Measurements from ENCODE around the gene OTOP1.
"Not testable (repeated sequence)": the region's sequence is repeated elsewhere in the genome, so short reads cannot be mapped to it uniquely, and the experiment has no call there.

The OTOP1 gene

GRCh38 chr4:4226606-4227438 is at the start of gene OTOP1:
Gene OTOP1 (minus strand): TSS chr4:4226929. CDS start chr4:4226864, 65 bp downstream.
- no peak for DNase-seq (ENCODE audit: low read depth in 2 of 3, low spot score in 1 of 3)

DNA sequence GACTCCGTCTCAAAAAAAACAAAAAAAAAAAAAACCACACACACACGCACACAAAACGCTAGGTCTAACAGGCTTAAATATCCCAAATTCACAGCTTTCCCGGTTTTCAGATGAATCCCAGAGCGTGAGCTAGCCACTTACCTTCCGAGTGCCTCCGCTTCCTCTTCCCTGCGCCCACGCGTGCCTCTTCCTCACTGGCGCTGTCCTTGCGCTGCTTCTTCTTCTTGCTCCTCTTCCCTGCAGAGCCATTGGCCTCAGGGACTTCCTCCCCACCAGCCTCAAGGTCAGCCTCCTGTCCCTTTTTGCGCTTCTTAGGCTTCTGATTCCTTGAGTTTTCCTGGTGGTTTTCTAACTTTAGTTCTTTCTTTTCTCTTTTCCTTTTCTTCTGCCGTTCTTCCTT is 47.5 kb upstream of the OTOP1 start:
- DNase-seq (ENCODE audit: low read depth in 2 of 3, low spot score in 1 of 3): no peak

GRCh38 chr4:4271912-4272311 is 45.2 kb upstream of the OTOP1 start:
- no peak for DNase-seq (ENCODE audit: low read depth in 2 of 3, low spot score in 1 of 3)

DNA sequence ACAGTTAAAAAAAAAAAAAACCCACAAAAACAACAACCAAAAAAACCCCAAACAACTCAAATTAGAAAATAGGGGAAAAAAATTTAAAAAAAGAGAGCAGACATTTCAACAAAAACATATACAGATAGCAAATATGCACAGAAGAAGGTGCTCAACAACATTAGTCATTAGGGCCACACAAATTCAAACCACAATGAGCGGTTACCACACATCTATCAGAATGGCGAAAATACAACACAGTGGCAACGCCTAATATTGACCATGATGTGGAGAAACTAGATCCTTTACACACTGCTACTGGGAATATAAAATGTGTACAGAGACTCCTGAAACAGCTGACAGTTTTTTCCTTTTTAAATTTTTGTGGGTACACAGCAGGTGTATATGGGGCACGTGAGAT is 43.8 kb upstream of the OTOP1 start:
- no peak for DNase-seq (ENCODE audit: low read depth in 2 of 3, low spot score in 1 of 3)

DNA sequence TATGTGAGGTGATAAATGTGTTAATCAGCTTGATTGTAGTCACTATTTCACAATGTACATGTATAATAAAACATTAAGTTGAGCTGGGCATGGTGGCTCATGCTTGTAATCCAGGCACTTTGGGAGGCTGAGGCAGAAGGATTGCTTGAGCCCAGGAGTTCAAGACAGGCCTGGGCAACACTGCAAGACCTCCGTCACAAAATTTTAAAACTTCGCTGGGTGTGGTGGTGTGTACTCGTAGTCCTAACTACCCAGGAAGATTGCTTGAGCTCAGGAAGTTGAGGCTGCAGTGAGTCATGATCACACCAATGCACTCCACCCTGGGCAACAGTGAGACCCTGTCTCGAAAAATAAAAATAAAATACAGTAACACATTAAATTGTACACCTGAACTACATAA is 43.1 kb upstream of the OTOP1 start:
- no peak for DNase-seq (ENCODE audit: low read depth in 2 of 3, low spot score in 1 of 3)

DNA sequence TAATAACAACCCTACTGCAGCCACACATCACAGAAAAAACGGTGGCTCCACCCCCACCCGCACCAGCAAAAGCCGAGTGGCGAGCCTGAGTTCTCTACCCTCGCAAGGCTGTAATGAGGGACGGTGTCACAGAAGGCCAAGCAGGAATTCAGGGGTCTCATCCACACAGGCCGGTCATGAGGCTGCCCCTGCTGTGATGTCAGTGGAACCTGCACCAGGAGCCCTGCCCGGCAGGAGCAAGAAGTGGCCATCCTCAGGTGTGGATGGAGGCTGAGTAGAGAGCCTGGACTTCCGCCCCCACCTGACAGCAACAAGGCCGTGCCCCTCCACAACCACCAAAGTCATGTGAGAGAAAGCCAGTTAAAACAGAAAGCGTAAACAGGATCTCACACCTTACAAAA is 42.6 kb upstream of the OTOP1 start:
- DNase-seq (ENCODE audit: low read depth in 2 of 3, low spot score in 1 of 3): no peak

- no peak for DNase-seq (ENCODE audit: low read depth in 2 of 3, low spot score in 1 of 3)
These were observed 42.0 kb upstream of the OTOP1 start for GRCh38 chr4:4268776-4269175.

DNA sequence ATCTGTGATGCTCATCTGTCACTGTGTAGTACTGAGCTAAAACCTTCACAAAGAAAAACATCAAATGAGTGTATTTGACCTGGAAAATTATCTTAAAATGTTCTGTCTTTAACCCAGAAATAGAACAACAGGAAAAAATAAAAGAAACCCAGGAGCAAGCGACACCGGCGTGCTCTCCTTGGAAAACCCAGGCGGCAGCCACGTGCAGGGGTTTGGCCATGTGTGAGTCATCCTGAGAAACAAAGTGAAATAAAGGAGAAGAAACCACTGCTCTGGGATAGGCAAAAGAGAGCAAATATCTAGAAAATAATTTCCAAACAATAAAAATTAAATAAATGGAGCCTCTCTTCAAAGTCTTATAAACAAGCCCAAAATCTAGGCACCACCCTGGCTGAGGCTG is 41.3 kb upstream of the OTOP1 start:
- DNase-seq (ENCODE audit: low read depth in 2 of 3, low spot score in 1 of 3): no peak

- DNase-seq (ENCODE audit: low read depth in 2 of 3, low spot score in 1 of 3): no peak
These were observed 33.5 kb upstream of the OTOP1 start for GRCh38 chr4:4260185-4260751.

- DNase-seq (ENCODE audit: low read depth in 2 of 3, low spot score in 1 of 3): no peak
These were observed 32.9 kb upstream of the OTOP1 start for GRCh38 chr4:4259484-4260100.

- DNase-seq (ENCODE audit: low read depth in 2 of 3, low spot score in 1 of 3): not testable (repeated sequence)
These were observed 31.0 kb upstream of the OTOP1 start for GRCh38 chr4:4257705-4258104.

GRCh38 chr4:4256799-4257198 is 30.1 kb upstream of the OTOP1 start:
- no peak for DNase-seq (ENCODE audit: low read depth in 2 of 3, low spot score in 1 of 3)

DNA sequence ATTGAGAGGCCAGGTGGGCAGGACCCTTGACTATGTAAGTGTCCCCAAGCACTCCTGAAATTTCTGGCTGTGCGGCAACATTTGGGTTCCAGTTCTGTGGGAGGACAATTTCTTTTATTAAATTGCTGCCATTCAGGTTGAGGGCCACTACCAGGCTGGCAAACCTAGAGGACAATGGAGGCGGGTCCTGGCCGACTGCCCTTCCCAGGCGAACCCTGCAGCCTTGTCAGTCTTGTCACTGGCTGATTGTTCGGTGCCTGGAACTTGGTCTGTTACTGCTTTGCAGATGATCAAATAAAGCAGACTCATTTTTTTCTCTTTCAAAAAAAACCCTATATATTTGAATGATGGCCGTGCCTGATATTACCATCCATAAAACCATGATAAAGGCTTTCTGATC is 27.9 kb upstream of the OTOP1 start:
- no peak for DNase-seq (ENCODE audit: low read depth in 2 of 3, low spot score in 1 of 3)

- no peak for DNase-seq (ENCODE audit: low read depth in 2 of 3, low spot score in 1 of 3)
These were observed 27.5 kb upstream of the OTOP1 start for GRCh38 chr4:4254199-4254598.

- DNase-seq (ENCODE audit: low read depth in 2 of 3, low spot score in 1 of 3): no peak
These were observed 23.1 kb upstream of the OTOP1 start for GRCh38 chr4:4249866-4250265.

- DNase-seq (ENCODE audit: low read depth in 2 of 3, low spot score in 1 of 3): not testable (repeated sequence)
These were observed 22.6 kb upstream of the OTOP1 start for GRCh38 chr4:4249342-4249741.

DNA sequence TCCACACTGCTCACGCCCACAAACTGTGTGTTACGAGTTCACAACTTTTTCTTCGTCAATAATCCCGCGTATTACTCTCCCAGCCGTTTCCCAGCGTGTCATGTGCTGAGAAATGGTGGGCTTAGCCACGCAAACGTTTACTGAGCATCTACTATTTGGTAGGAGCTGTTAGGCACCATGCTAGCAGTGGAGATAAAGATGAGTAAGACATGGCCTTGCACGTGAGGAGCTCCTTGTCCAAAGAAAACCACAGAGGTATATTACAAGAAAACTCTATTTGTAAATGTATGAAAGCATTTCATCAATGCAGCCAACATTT is 22.1 kb upstream of the OTOP1 start:
- no peak for DNase-seq (ENCODE audit: low read depth in 2 of 3, low spot score in 1 of 3)

GRCh38 chr4:4248029-4248884 is 21.5 kb upstream of the OTOP1 start, which contains the start of gene TMEM128:
Gene TMEM128 (minus strand): TSS chr4:4248223. CDS start chr4:4248202, 21 bp downstream.
- peak; percentile 85 to 92 (median 86) for DNase-seq (ENCODE audit: low read depth in 2 of 3, low spot score in 1 of 3)

DNA sequence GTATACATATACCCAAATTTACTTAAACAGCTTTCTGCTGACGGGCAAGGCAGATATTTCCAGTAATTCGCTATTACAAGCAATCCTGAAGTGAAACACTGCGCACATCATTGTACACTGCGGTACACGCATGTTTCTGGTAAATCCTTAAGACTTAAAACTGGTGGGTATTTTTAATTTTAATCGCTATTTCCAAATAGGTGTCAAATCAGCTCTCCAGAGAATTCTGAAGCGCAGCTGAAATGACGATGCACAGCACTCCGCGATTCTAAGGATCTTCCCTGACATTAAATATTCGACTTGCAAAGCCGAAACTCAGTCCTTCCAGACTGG is 20.9 kb upstream of the OTOP1 start:
- no peak for DNase-seq (ENCODE audit: low read depth in 2 of 3, low spot score in 1 of 3)

DNA sequence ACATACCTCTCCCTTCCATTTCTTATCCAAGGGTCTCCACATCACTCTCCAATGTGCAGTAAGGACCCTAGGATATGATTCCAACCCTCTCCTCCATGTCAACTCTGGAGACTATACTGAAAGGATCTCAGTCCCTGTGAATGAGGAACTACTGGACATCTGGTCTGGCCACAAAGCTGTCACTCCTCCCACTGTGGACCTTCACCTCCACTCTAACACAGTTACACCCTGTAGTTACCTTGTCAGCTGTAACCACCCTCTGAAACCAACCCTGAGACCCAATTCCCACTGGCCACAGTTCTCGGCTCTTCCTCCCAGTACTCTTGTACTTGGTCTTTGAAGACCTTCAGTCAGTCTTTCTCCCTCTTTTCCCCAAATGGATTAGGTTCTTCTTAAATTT is 18.4 kb upstream of the OTOP1 start:
- DNase-seq (ENCODE audit: low read depth in 2 of 3, low spot score in 1 of 3): no peak

DNA sequence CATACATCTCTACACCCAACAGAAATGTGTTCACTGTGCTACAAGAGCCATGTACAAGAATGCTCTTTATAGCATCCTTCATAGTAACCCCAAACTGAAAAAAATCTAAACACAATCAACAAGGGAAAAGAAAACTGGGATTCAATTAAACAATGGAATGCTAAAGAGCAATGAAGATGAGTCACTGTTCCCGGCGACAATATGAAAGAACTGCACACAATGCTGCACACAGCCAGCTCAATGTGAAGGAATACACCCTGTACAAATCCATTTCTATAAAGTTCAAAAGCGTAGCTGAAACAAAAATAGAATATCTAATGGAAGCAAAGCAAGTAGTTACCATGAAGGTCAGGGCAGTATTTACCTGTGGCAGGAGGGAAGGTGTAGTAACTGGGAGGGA is 12.8 kb upstream of the OTOP1 start:
- not testable (repeated sequence) for DNase-seq (ENCODE audit: low read depth in 2 of 3, low spot score in 1 of 3)

GRCh38 chr4:4233610-4234009 is 6.9 kb upstream of the OTOP1 start:
- no peak for DNase-seq (ENCODE audit: low read depth in 2 of 3, low spot score in 1 of 3)
